ENCODE measurements around the gene PRMT2.

DNA sequence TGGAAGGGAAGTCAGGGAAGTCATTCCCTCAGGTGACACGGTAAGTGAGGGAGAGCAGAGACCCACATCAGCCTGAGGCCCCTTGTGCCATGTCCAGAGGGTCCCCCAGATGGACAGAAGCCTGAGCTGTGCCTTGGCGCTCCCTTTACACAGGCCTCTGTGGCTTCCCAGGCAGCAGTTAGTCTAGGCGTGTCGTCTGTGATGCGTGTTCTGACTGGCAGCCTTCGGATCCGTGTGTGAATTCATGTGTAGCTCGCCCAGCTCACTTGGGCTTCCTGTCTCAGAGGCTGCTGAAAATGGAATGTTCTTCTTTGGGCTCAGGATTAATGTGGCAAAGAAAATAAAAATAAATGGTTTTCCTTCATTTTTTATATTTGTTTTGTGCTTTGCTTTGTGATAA, 28.3 kb downstream of the PRMT2 start:
- TF ChIP-seq, protein P1, sequence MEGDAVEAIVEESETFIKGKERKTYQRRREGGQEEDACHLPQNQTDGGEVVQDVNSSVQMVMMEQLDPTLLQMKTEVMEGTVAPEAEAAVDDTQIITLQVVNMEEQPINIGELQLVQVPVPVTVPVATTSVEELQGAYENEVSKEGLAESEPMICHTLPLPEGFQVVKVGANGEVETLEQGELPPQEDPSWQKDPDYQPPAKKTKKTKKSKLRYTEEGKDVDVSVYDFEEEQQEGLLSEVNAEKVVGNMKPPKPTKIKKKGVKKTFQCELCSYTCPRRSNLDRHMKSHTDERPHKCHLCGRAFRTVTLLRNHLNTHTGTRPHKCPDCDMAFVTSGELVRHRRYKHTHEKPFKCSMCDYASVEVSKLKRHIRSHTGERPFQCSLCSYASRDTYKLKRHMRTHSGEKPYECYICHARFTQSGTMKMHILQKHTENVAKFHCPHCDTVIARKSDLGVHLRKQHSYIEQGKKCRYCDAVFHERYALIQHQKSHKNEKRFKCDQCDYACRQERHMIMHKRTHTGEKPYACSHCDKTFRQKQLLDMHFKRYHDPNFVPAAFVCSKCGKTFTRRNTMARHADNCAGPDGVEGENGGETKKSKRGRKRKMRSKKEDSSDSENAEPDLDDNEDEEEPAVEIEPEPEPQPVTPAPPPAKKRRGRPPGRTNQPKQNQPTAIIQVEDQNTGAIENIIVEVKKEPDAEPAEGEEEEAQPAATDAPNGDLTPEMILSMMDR (IDR thresholded peaks at IDR 0.05 in 4 of 5, conservative IDR thresholded peaks at IDR 0.05 in 1 of 5), result no peak
- TF ChIP-seq POLR2A (IDR thresholded peaks at IDR 0.05), result no peak
